Karpas-422 (cell line): Measurements from ENCODE around the gene DTNBP1. TPM values are rescaled to one million over a fixed set of nuclear protein-coding genes. Genes with fewer than 3 reads are reported as not detected.

ENCODE experiments used
- DNase-seq: peaks from one replicate; pipeline ENCODE4 v3.0.0-alpha.2; 2015
- H2AFZ ChIP-seq: fragments of 200-600 bp; sonication (generic); 2 replicates; pipeline ENCODE4 v1.6.1; 2014; ENCODE audit warnings: antibody characterized with exemption, low read length, mixed read lengths
- H3K27ac ChIP-seq: fragments of 200-600 bp; sonication (generic); 2 replicates; pipeline ENCODE4 v1.5.1; 2014; ENCODE audit warnings: mild to moderate bottlenecking, low read length, moderate library complexity
- H3K27me3 ChIP-seq: fragments of 200-600 bp; sonication (generic); 2 replicates; pipeline ENCODE4 v1.6.1; 2014; ENCODE audit warnings: low read length, mixed read lengths
- H3K36me3 ChIP-seq: fragments of 200-600 bp; sonication (generic); 2 replicates; pipeline ENCODE4 v1.6.1; 2014; ENCODE audit warnings: low read length, mixed read lengths; ENCODE audit not compliant: insufficient read depth
- H3K4me1 ChIP-seq: fragments of 200-600 bp; sonication (generic); 2 replicates; pipeline ENCODE4 v1.6.1; 2014; ENCODE audit warnings: mild to moderate bottlenecking, low read length, mixed read lengths
- H3K4me2 ChIP-seq: fragments of 200-600 bp; sonication (generic); 2 replicates; pipeline ENCODE4 v1.6.1; 2014; ENCODE audit warnings: low read length, low read depth, mild to moderate bottlenecking; ENCODE audit not compliant: poor library complexity, severe bottlenecking
- H3K4me3 ChIP-seq: fragments of 200-600 bp; sonication (generic); 2 replicates; pipeline ENCODE4 v1.5.1; 2014; ENCODE audit warnings: mild to moderate bottlenecking, antibody characterized with exemption, low read length, mixed read lengths
- H3K79me2 ChIP-seq: fragments of 200-600 bp; sonication (generic); 2 replicates; pipeline ENCODE4 v1.6.1; 2014; ENCODE audit warnings: mild to moderate bottlenecking, low read length, mixed read lengths
- H3K9ac ChIP-seq: fragments of 200-600 bp; sonication (generic); 2 replicates; pipeline ENCODE4 v1.6.0; 2014; ENCODE audit warnings: low read length
- H3K9me2 ChIP-seq: fragments of 200-600 bp; sonication (generic), shearing (Covaris generic); replicated peaks from 2 replicates; pipeline ENCODE4 v1.6.0; 2014; ENCODE audit warnings: mild to moderate bottlenecking, low read length, moderate library complexity; ENCODE audit not compliant: insufficient read depth
- H3K9me3 ChIP-seq: fragments of 300-700, 200-600 bp; sonication (generic); 2 replicates; pipeline ENCODE4 v1.6.1; 2014; ENCODE audit warnings: low read length, mixed read lengths
- H4K20me1 ChIP-seq: fragments of 200-600 bp; sonication (generic); 2 replicates; pipeline ENCODE4 v1.6.1; 2014; ENCODE audit warnings: mild to moderate bottlenecking, antibody characterized with exemption, low read length, low read depth; ENCODE audit not compliant: insufficient read depth
- total RNA-seq: library from RNA; depleted of rRNA; stranded (reverse); fragments of >200 nt; shearing (Covaris generic); gene quantifications from 2 replicates; pipeline ENCODE4 v1.2.3, GENCODE V29; 2014; ENCODE audit warnings: low replicate concordance

DTNBP1 gene
- total RNA-seq, 1 experiment from 2014 or later = 13.8 TPM

DNA sequence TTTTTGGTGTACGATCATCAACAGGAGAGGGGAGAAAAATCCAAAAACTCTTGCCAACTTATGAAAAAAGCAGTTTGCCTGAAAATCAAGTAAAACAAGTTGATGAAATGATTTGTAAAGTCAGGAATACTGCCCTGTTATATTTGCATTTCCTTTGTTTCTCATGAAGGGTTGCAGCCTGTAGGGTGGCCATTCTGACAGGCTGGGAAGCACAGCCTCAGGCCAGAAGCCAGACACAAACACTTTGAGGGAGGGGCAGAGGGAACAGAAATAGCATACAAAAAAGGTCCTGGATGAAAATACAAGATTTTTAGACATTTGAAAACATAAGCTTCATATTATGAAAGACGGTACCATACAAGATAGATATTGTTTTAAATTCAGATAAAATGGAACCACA, 109.8 kb downstream of the DTNBP1 start:
- Histone ChIP-seq H4K20me1 (no peaks in the 10 kb centered on the region), H3K4me3 (no peak overlapping the region), H3K79me2 (peaks cover 48% of the 10 kb centered on the region), H3K9me3 (no peaks in the 10 kb centered on the region), H3K27me3 (no peaks in the 10 kb centered on the region), H3K4me1 (no peaks in the 10 kb centered on the region), H3K9ac (no peak overlapping the region), H3K4me2 (no peak overlapping the region), H3K36me3 (no peaks in the 10 kb centered on the region), H3K27ac (no peak overlapping the region), H2AFZ (no peak overlapping the region), H3K9me2 (no peaks in the 10 kb centered on the region)
- no peak for DNase-seq

GRCh38 chr6:15551798-15552197, 111.0 kb downstream of the DTNBP1 start:
- H3K4me2 ChIP-seq = no peak overlapping the region
- H3K9me2 ChIP-seq = no peaks in the 10 kb centered on the region
- no peak overlapping the region for H2AFZ ChIP-seq
- no peaks in the 10 kb centered on the region for H4K20me1 ChIP-seq
- H3K27me3 ChIP-seq = no peaks in the 10 kb centered on the region
- no peaks in the 10 kb centered on the region for H3K4me1 ChIP-seq
- DNase-seq = no peak
- peaks cover 54% of the 10 kb centered on the region for H3K79me2 ChIP-seq
- H3K36me3 ChIP-seq = no peaks in the 10 kb centered on the region
- H3K9ac ChIP-seq = no peak overlapping the region
- no peaks in the 10 kb centered on the region for H3K9me3 ChIP-seq
- no peak overlapping the region for H3K4me3 ChIP-seq
- no peak overlapping the region for H3K27ac ChIP-seq

DNA sequence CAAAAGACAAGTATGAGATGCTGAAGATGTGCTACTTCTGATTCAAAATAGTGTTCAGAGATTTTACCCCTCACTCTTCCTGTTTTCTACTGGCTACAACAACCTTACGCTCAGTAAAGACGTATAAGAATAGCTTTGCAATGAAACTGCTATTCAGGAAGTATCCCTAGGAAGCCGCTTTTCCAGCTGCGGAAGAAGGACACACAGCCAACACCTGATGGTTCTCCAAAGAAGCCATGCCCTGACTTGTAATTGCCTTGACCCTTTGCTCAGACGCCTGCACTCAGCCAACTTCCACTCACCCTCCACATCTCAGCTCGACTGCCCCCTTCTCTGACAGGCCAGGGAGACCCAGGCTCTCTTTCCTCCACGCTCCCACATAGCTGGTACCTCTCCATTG, 111.6 kb downstream of the DTNBP1 start:
- Histone ChIP-seq H3K4me1 (no peaks in the 10 kb centered on the region), H3K9ac (no peak overlapping the region), H3K27me3 (no peaks in the 10 kb centered on the region), H2AFZ (no peak overlapping the region), H3K36me3 (no peaks in the 10 kb centered on the region), H4K20me1 (no peaks in the 10 kb centered on the region), H3K4me2 (no peak overlapping the region), H3K27ac (no peak overlapping the region), H3K79me2 (peaks cover 55% of the 10 kb centered on the region), H3K4me3 (no peak overlapping the region), H3K9me3 (no peaks in the 10 kb centered on the region), H3K9me2 (no peaks in the 10 kb centered on the region)
- DNase-seq = no peak

DNA sequence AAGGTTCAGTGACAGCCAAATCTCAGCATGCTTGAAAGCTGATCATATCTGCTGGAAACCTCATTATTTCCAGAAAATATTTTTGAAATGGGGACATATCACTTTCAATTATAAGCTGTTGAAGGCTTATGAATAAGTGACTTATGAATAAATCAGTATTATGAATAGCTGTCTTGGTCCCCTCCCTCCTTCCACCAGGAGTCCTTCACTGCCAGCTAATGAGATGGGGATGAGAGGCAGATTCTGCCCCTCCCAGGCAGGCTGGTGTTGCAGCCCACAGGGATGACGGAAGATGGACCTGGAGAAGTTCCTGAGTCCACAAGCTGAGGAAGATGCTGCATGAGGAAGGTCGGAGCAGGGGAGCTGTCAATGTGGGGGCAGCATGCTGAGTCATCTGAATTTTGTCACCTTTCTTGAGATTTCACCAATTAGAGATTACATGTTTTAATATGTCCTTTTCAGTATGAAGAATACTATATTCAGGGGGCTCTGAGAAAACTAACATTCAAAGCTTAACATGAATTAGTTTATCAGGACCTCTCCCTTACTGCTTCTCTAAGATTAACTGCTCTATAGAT, 112.2 kb downstream of the DTNBP1 start:
- H3K4me1 ChIP-seq = no peaks in the 10 kb centered on the region
- no peak overlapping the region for H2AFZ ChIP-seq
- no peak overlapping the region for H3K9ac ChIP-seq
- H3K4me2 ChIP-seq = no peak overlapping the region
- H3K4me3 ChIP-seq = no peak overlapping the region
- no peaks in the 10 kb centered on the region for H3K27me3 ChIP-seq
- H3K36me3 ChIP-seq = 0 out of 2 replicates have a peak, but pooled peaks cover 1% of the 10 kb centered on the region
- no peak for DNase-seq
- no peaks in the 10 kb centered on the region for H4K20me1 ChIP-seq
- peaks cover under 1% of the 10 kb centered on the region; the same call in 1 of the 2 replicates for H3K9me3 ChIP-seq
- H3K79me2 ChIP-seq = peaks cover 56% of the 10 kb centered on the region
- H3K27ac ChIP-seq = no peak overlapping the region
- no peaks in the 10 kb centered on the region for H3K9me2 ChIP-seq

DNA sequence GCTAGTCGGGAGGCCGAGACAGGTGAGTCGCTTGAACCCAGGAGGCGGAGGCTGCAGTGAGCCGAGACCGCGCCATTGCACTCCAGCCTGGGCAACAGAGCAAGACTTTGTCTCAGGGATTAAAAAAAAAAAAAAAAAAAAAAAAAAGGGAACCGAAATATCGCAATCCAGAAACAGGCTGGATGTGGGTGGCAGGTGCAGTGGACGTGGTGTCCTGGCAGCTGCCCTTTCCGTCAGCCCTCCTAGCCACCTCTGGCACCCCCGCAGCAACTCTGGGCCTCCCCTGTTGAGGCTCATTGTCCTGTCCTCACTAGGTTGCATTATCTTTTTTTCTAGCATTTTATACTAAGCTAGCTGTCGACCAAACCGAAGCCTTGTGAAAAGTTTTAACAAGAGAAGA, 113.5 kb downstream of the DTNBP1 start:
- Histone ChIP-seq H3K79me2 (peaks cover 59% of the 10 kb centered on the region), H3K36me3 (peaks cover 8% of the 10 kb centered on the region; the same call in 1 of the 2 replicates), H3K27ac (no peak overlapping the region), H3K4me3 (no peak overlapping the region), H3K9ac (no peak overlapping the region), H3K9me3 (peaks cover 9% of the 10 kb centered on the region; the same call in 1 of the 2 replicates), H2AFZ (no peak overlapping the region), H4K20me1 (no peaks in the 10 kb centered on the region), H3K4me2 (no peak overlapping the region), H3K9me2 (no peaks in the 10 kb centered on the region), H3K4me1 (no peaks in the 10 kb centered on the region), H3K27me3 (no peaks in the 10 kb centered on the region)
- no peak for DNase-seq

- no peak overlapping the region for H2AFZ ChIP-seq
- no peak overlapping the region for H3K4me3 ChIP-seq
- H4K20me1 ChIP-seq = no peaks in the 10 kb centered on the region
- no peak overlapping the region for H3K27ac ChIP-seq
- no peak overlapping the region for H3K9ac ChIP-seq
- DNase-seq = no peak
- H3K9me3 ChIP-seq = peaks cover 15% of the 10 kb centered on the region; the same call in 1 of the 2 replicates
- no peaks in the 10 kb centered on the region for H3K4me1 ChIP-seq
- no peak overlapping the region for H3K4me2 ChIP-seq
- peaks cover 60% of the 10 kb centered on the region for H3K79me2 ChIP-seq
- no peaks in the 10 kb centered on the region for H3K9me2 ChIP-seq
- H3K36me3 ChIP-seq = peaks cover 12% of the 10 kb centered on the region; the same call in 1 of the 2 replicates
- H3K27me3 ChIP-seq = no peaks in the 10 kb centered on the region
Observed at GRCh38 chr6:15547400-15547799, 115.4 kb downstream of the DTNBP1 start.

- peaks cover 12% of the 10 kb centered on the region; the same call in 1 of the 2 replicates for H3K36me3 ChIP-seq
- no peaks in the 10 kb centered on the region for H3K27me3 ChIP-seq
- no peak for DNase-seq
- H3K9me3 ChIP-seq = peaks cover 15% of the 10 kb centered on the region; the same call in 1 of the 2 replicates
- H3K79me2 ChIP-seq = peaks cover 54% of the 10 kb centered on the region
- H3K9ac ChIP-seq = no peak overlapping the region
- no peaks in the 10 kb centered on the region for H3K9me2 ChIP-seq
- H3K4me2 ChIP-seq = no peak overlapping the region
- no peak overlapping the region for H3K4me3 ChIP-seq
- no peaks in the 10 kb centered on the region for H3K4me1 ChIP-seq
- H2AFZ ChIP-seq = no peak overlapping the region
- H4K20me1 ChIP-seq = no peaks in the 10 kb centered on the region
- H3K27ac ChIP-seq = no peak overlapping the region
Observed at GRCh38 chr6:15546591-15546990, 116.2 kb downstream of the DTNBP1 start.

DNA sequence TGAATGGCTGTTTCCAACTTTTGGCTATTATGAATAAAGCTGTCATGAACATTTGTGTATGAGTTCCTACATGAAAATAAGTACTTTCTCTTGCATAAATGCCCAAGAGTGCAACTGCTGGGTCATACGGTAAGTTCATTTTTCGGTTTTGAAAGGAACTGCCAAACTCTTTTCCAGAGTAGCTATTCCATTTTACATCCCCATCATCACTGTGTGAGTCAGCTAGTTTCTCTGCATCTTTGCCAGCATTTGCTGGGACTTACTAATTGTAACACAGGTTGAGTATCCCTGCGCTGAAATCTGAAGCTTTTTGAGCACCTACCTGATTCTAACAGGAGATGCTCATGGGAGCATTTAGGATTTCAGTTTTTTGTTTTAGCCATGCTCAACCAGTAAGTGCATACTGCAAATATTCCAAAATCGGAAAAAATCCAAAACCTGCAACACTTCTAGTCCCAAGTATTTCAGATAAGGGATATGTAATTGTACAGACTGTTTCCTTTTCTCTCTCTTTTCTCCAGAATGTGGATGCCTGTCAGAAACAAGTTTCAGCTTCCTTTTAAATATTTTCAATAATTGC, 118.4 kb downstream of the DTNBP1 start:
- no peak overlapping the region for H3K4me3 ChIP-seq

More for the DNA sequence above, 118.4 kb downstream of the DTNBP1 start:
- peaks cover 15% of the 10 kb centered on the region; the same call in 1 of the 2 replicates for H3K9me3 ChIP-seq
- H2AFZ ChIP-seq = no peak overlapping the region
- H3K79me2 ChIP-seq = peaks cover 44% of the 10 kb centered on the region
- peaks cover 12% of the 10 kb centered on the region; the same call in 1 of the 2 replicates for H3K36me3 ChIP-seq
- no peaks in the 10 kb centered on the region for H3K4me1 ChIP-seq
- H3K27ac ChIP-seq = no peak overlapping the region
- no peak overlapping the region for H3K4me2 ChIP-seq
- no peaks in the 10 kb centered on the region for H3K9me2 ChIP-seq
- H3K9ac ChIP-seq = no peak overlapping the region
- no peak for DNase-seq
- H4K20me1 ChIP-seq = no peaks in the 10 kb centered on the region
- H3K27me3 ChIP-seq = no peaks in the 10 kb centered on the region
